AG04450 (cell line): ENCODE data around the gene RNF130. TPM values are rescaled to one million over a fixed set of nuclear protein-coding genes. Genes with fewer than 3 reads are reported as not detected.

Experiments used
- CTCF ChIA-PET: fragments of 300-600, 350-600 bp; formaldehyde crosslinking; extraction: SDS; loops from one replicate; lab custom pipeline; 2022; ENCODE audit warnings: antibody characterized with exemption, inconsistent platforms; lab: Charles Lee
- POLR2A ChIA-PET: fragments of 350-600 bp; formaldehyde crosslinking; extraction: SDS; loops from one replicate; lab custom pipeline; 2021; ENCODE audit warnings: antibody characterized with exemption, inconsistent platforms; lab: Yijun Ruan, JAX
- DNase-seq: peaks from one replicate; pipeline ENCODE4 v3.0.0-alpha.2; 2011; ENCODE audit warnings: low read depth, low spot score
- H3K27ac ChIP-seq: one replicate; pipeline ENCODE4 v1.5.1; 2012; ENCODE audit warnings: low read depth, low read length, control low read depth
- H3K27me3 ChIP-seq: one replicate; pipeline ENCODE4 v1.6.0; 2012; ENCODE audit warnings: low read length; ENCODE audit not compliant: control insufficient read depth, insufficient read depth
- H3K4me3 ChIP-seq: 2 replicates; pipeline ENCODE4 v1.5.1; 2011; ENCODE audit warnings: mild to moderate bottlenecking, low read depth, low read length, control low read depth
- H3K9me3 ChIP-seq: 2 replicates; pipeline ENCODE4 v1.5.1; 2012; ENCODE audit warnings: low read length; ENCODE audit not compliant: control insufficient read depth, insufficient read depth
- polyA plus RNA-seq: library from polyadenylated mRNA; depleted of rRNA; stranded (reverse); fragments of >200 nt; gene quantifications from 2 replicates; pipeline ENCODE4 v1.2.3, GENCODE V29; 2011
- TF ChIP-seq, protein P1 (sequence below): IDR thresholded peaks from 2 replicates; pipeline ENCODE4 v1.5.1; 2011; ENCODE audit warnings: low read depth, low read length, control low read depth, inconsistent platforms

The RNF130 gene
- polyA plus RNA-seq, 1 experiment, result 38.9 TPM

DNA sequence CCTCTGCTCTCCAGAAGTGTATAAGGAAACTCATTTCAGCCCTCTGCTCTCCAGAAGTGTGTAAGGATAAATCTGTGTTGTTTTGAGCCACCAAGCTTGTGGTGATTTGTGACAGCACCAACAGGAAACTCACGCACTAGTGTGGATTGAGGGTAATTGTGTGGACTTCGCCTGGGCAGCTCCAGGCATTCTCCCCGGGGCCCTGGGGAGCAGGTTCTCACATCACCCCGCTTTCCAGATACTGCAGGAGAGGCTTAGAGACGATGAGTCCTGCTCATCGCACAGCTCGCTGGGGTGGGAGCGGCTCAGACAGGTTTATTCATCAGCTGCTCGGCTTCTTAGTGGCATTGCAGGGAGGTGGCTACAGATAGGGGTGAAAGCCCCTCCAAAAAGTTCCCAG is 38.4 kb upstream of the RNF130 start:
- DNase-seq, result no peak
- Histone ChIP-seq H3K4me3 (no peak overlapping the region), H3K9me3 (peaks cover 8% of the 10 kb centered on the region), H3K27ac (no peak overlapping the region), H3K27me3 (no peaks in the 10 kb centered on the region)
- TF ChIP-seq, protein P1, sequence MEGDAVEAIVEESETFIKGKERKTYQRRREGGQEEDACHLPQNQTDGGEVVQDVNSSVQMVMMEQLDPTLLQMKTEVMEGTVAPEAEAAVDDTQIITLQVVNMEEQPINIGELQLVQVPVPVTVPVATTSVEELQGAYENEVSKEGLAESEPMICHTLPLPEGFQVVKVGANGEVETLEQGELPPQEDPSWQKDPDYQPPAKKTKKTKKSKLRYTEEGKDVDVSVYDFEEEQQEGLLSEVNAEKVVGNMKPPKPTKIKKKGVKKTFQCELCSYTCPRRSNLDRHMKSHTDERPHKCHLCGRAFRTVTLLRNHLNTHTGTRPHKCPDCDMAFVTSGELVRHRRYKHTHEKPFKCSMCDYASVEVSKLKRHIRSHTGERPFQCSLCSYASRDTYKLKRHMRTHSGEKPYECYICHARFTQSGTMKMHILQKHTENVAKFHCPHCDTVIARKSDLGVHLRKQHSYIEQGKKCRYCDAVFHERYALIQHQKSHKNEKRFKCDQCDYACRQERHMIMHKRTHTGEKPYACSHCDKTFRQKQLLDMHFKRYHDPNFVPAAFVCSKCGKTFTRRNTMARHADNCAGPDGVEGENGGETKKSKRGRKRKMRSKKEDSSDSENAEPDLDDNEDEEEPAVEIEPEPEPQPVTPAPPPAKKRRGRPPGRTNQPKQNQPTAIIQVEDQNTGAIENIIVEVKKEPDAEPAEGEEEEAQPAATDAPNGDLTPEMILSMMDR, result no peak
- POLR2A ChIA-PET, result no interaction called here
- CTCF ChIA-PET, result interaction anchor here (0.6 kb wide), 3 partner anchors 22 to 358 kb away, joined by 3 to 5 read pairs (median 3); no protein-coding TSS in a partner anchor

DNA sequence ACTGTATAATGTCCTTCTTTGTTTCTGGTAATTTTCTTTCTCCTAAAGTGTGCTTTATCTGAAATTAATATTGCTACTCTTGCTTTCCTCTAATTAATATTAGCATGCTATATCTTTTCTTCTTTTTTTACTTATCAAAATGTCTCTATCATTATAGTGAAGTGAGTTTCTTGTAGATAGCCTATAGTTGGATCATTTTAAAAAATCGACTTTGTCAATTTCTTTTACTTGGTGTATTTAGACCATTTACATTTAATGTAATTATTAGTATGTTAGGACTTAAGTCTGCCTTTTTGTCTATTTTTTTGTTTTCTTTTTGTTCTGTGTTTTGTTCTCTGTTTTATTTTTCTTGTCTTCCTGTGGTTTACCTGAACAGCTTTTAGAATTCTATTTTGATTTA is 35.4 kb upstream of the RNF130 start:
- Histone ChIP-seq H3K4me3 (no peak overlapping the region), H3K27ac (no peak overlapping the region), H3K9me3 (peaks cover 12% of the 10 kb centered on the region), H3K27me3 (no peaks in the 10 kb centered on the region)
- POLR2A ChIA-PET, result no interaction called here
- CTCF ChIA-PET, result no interaction called here
- TF ChIP-seq, protein P1, result no peak
- no peak for DNase-seq

DNA sequence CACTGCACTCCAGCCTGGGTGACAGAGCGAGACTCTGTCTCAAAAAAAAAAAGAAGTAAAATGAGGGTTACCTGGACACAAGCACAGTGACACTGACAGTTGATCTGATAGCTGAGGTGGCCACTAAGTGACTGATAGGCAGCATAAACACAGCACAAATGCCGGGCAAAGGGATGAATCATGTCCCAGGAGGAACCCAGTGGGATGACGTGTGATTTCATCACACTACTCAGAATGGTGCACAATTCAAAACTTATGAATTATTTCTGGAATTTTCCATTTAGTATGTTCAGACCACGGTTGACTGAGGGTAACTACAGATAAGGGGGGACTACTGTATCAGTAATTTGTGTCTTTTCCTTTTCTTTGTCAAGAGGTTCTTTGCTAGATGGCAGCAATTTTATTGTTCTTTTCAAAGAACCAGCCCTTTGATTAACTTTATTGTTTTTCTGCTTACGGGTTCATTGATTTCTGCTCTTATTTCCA is 34.3 kb upstream of the RNF130 start:
- DNase-seq, result no peak
- no peak overlapping the region for H3K4me3 ChIP-seq
- peaks cover 3% of the 10 kb centered on the region for H3K27me3 ChIP-seq
- no peak overlapping the region for H3K27ac ChIP-seq
- TF ChIP-seq, protein P1, result no peak
- H3K9me3 ChIP-seq, result peaks cover 12% of the 10 kb centered on the region
- CTCF ChIA-PET, result no interaction called here
- POLR2A ChIA-PET, result no interaction called here

DNA sequence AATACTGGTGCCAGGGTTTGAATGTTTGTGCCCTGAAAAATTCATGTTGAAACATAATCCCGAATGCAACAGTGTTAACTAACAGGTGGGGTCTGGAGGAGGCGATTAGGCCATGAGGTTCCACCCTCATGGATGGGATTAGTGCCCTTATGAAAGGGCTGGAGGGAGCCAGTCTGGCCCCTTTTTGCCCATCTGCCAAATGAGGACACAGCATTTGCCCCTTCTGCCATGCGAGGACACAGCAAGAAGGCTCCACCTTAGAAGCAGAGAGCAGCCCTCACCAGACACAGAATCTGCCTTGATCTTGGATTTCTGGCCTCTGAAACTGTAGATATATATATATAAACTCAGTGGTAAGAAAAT is 32.6 kb upstream of the RNF130 start:
- Histone ChIP-seq H3K27me3 (peaks cover 3% of the 10 kb centered on the region), H3K4me3 (no peak overlapping the region), H3K9me3 (peaks cover 21% of the 10 kb centered on the region), H3K27ac (no peak overlapping the region)
- ChIA-PET POLR2A (no interaction called here), CTCF (no interaction called here)
- TF ChIP-seq, protein P1, result no peak
- DNase-seq, result no peak

DNA sequence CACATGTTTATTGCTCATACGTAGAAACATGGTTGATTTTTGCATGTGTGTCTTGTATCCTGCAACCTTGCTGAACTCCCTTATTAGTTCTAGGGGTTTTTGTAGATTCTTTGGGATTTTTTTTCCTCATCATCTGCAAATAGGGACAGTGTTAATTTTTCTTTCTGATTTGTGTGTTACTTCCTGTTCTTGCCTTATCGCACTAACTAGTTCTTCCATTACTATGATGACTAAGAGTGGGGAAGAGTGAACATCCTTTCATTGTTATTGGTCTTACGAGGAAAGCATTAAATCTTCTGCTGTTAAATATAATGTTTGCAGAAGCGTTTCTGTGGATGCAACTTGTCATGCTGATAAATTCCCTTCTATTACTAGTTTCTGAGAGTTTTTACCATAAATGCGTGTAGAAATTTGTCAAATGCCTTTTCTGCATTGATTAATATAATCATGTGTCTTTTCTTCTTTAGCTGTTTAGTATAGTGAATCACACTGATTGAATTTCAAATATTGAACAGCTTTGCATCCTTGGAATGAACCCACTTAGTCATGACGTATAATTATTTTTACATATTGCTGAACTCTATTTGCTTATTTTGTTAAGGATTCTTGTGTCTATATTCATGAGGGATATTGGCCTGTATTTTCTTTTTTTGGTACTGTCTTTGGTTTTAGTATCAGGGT is 32.1 kb upstream of the RNF130 start:
- no peak overlapping the region for H3K27ac ChIP-seq
- H3K9me3 ChIP-seq, result peaks cover 25% of the 10 kb centered on the region
- H3K27me3 ChIP-seq, result peaks cover 3% of the 10 kb centered on the region
- POLR2A ChIA-PET, result no interaction called here
- TF ChIP-seq, protein P1, result no peak
- CTCF ChIA-PET, result no interaction called here
- no peak for DNase-seq
- H3K4me3 ChIP-seq, result no peak overlapping the region
